ENCODE results near the gene RCBTB1.
"Not testable (repeated sequence)": the region's sequence is repeated elsewhere in the genome, so short reads cannot be mapped to it uniquely, and the experiment has no call there.

RCBTB1 gene

DNA sequence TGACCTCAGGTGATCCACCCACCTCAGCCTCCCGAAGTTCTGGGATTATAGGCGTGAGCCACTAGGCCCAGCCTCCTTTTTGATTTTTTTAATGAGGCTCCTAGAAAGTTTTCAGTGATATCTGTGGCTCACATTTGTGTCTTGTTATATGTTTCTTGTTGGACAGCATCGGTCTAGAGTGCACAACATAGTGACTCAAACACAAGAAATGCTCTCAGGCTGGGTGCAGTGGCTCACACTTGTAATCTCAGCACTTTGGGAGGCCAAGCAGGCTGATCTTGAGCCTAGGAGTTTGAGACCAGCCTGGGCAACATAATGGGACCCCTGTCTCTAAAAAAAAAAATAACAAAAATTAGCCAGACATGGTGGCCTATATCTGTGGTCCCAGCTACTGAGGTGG is 81.4 kb downstream of the RCBTB1 start:
- TF ChIP-seq CTCF (IDR thresholded peaks at IDR 0.05; ENCODE audit: low read depth, low read length): no peak
- DNase-seq (ENCODE audit: extremely low read depth, low read depth): no peak

GRCh38 chr13:49502954-49503353 is 82.4 kb downstream of the RCBTB1 start:
- no peak for DNase-seq (ENCODE audit: extremely low read depth, low read depth)
- no peak for TF ChIP-seq CTCF (IDR thresholded peaks at IDR 0.05; ENCODE audit: low read depth, low read length)

GRCh38 chr13:49499889-49500660 is 85.3 kb downstream of the RCBTB1 start:
- no peak for TF ChIP-seq CTCF (IDR thresholded peaks at IDR 0.05; ENCODE audit: low read depth, low read length)
- peak; percentile 41 for DNase-seq (ENCODE audit: extremely low read depth, low read depth)

DNA sequence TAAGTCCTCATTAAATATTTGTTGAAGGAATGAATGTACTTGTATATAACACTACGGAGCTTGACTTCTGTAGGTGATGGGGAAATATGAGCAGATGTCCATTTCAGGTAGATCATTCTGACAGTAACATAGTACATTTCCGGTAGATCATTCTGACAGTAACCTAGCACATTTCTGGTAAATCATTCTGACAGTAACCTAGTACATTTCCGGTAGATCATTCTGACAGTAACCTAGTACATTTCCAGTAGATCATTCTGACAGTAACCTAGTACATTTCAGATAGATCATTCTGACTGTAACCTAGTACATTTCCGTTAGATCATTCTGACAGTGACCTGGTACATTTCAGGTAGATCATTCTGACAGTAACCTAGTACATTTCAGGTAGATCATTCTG is 87.2 kb downstream of the RCBTB1 start:
- no peak for TF ChIP-seq CTCF (IDR thresholded peaks at IDR 0.05; ENCODE audit: low read depth, low read length)
- DNase-seq (ENCODE audit: extremely low read depth, low read depth): no peak

GRCh38 chr13:49497272-49497671 is 88.1 kb downstream of the RCBTB1 start:
- no peak for TF ChIP-seq CTCF (IDR thresholded peaks at IDR 0.05; ENCODE audit: low read depth, low read length)
- DNase-seq (ENCODE audit: extremely low read depth, low read depth): no peak

- not testable (repeated sequence) for DNase-seq (ENCODE audit: extremely low read depth, low read depth)
These were observed 88.5 kb downstream of the RCBTB1 start for GRCh38 chr13:49496837-49497236.

- no peak for TF ChIP-seq CTCF (IDR thresholded peaks at IDR 0.05; ENCODE audit: low read depth, low read length)
- DNase-seq (ENCODE audit: extremely low read depth, low read depth): no peak
These were observed 89.3 kb downstream of the RCBTB1 start, which contains the start of gene PHF11 for GRCh38 chr13:49495783-49496762. Gene PHF11 (plus strand): TSS chr13:49495953. CDS start chr13:49496002, 49 bp downstream.
